ENCODE results near the gene CH25H. TPM values are rescaled to one million over a fixed set of nuclear protein-coding genes. Genes with fewer than 3 reads are reported as not detected.

CH25H gene
- total RNA-seq, 4 donors from 2014 or later = 0.68 to 4.2 (median 1.1) TPM

DNA sequence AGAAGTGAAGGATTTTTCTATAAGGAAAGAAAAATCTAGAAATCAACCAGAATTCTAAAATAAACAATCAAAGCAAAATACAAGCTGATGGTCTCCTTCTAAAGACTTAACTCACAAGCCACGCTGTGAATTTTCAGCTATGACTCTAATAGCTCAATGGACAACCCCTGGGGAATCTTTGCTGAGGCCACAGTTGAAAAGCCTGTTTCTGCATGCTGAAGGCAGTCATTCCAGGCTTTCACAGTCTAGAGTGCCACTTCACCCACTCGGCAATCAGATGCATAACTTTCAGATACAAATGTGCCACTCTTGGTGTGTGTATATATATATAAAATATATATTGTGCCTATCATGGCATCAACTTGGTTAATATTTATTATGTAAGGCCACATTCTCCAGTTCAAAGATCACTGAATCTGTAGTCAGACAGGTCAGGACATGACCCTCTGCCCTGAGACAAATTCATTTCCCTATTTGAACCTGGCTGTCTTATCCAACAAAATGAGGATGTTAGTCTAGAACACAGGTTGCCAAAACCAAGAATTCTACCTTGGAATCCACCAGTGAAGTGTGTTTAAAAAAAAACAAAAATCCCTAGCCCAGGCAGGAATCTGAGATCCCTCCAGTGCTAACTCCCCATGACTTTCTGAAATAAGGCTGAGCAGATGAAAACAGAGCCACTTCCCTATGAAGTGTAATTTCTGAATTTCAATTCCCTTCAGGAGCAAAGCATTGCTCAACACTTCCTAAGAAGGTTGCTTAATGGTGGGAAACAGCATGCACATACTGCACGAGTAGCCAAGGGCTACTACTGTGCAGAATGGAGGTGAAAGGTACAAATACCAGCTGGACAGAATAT lies 34.6 kb upstream of the CH25H start:
- H3K27ac ChIP-seq = no peak overlapping the region

DNA sequence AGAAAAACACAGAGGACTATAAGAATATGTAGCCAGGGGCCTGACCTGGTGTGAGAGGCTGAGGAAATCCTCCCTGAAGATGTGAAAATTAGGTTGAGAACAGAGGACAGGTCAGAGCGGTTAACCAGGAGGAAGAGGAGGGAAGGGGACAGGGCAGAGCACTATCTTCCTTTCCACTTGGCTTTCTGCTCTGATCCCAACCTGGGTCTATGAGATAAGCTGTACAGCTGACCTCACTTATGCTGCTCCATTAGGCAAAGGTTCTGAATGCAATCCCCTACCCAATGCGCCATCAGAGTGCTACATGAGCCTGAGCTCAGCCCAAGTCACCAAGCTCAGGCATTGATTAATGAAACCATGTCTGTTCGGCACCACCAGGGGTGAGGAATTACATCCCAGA lies 33.9 kb upstream of the CH25H start:
- no peak overlapping the region for H3K27ac ChIP-seq
- WGBS = 92% methylated on average over 3 of the region's 3 CpGs

More for the DNA sequence above, 34.6 kb upstream of the CH25H start:
- Histone ChIP-seq H3K4me1 (peaks cover 21% of the 10 kb centered on the region), H3K36me3 (peaks cover 8% of the 10 kb centered on the region), H3K27me3 (no peaks in the 10 kb centered on the region), H3K4me3 (no peak overlapping the region), H3K9me3 (no peaks in the 10 kb centered on the region)
- 43% methylated on average over 3 of the region's 3 CpGs for WGBS
- DNase-seq (ENCODE audit: low spot score in 2 of 2) = no peak
- TF ChIP-seq, protein P1, sequence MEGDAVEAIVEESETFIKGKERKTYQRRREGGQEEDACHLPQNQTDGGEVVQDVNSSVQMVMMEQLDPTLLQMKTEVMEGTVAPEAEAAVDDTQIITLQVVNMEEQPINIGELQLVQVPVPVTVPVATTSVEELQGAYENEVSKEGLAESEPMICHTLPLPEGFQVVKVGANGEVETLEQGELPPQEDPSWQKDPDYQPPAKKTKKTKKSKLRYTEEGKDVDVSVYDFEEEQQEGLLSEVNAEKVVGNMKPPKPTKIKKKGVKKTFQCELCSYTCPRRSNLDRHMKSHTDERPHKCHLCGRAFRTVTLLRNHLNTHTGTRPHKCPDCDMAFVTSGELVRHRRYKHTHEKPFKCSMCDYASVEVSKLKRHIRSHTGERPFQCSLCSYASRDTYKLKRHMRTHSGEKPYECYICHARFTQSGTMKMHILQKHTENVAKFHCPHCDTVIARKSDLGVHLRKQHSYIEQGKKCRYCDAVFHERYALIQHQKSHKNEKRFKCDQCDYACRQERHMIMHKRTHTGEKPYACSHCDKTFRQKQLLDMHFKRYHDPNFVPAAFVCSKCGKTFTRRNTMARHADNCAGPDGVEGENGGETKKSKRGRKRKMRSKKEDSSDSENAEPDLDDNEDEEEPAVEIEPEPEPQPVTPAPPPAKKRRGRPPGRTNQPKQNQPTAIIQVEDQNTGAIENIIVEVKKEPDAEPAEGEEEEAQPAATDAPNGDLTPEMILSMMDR (IDR thresholded peaks at IDR 0.05) = no peak
- TF ChIP-seq POLR2AphosphoS5 (IDR thresholded peaks at IDR 0.05) = peak in 1 of 3 donors; percentile 73
- no peak for TF ChIP-seq EP300 (IDR thresholded peaks at IDR 0.05)
- no peak for TF ChIP-seq POLR2A (IDR thresholded peaks at IDR 0.05)

DNA sequence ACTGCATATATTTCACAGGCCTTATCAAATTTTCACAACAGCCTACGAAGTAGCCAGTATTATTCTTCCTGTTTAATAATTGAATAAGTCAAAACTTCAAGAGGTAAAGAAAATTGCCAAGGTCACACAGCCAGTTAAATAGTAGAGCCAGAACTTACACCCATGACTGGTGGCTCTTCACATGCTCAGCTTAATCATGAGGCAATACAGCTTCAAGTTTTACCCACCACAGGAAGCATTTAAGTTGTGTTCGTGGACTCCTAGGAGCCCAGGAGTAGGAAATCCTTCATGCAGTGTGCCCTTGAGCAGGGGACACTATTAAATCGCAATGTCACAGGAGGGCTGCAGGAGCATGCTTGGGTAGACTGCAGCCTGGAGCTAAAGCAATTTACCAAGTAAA lies 33.4 kb upstream of the CH25H start:
- Histone ChIP-seq H3K27ac (no peak overlapping the region), H3K9me3 (no peaks in the 10 kb centered on the region), H3K36me3 (peaks cover 8% of the 10 kb centered on the region), H3K4me3 (no peak overlapping the region), H3K27me3 (no peaks in the 10 kb centered on the region), H3K4me1 (peaks cover 26% of the 10 kb centered on the region)
- DNase-seq (ENCODE audit: low spot score in 2 of 2) = no peak
- WGBS = 92% methylated on average over 3 of the region's 3 CpGs
- no peak for TF ChIP-seq EP300 (IDR thresholded peaks at IDR 0.05)
- no peak for TF ChIP-seq POLR2AphosphoS5 (IDR thresholded peaks at IDR 0.05)
- TF ChIP-seq POLR2A (IDR thresholded peaks at IDR 0.05) = no peak
- TF ChIP-seq, protein P1 (IDR thresholded peaks at IDR 0.05) = no peak

More for the DNA sequence above, 33.9 kb upstream of the CH25H start:
- H3K27me3 ChIP-seq = no peaks in the 10 kb centered on the region
- TF ChIP-seq, protein P1 (IDR thresholded peaks at IDR 0.05) = no peak
- no peak for TF ChIP-seq EP300 (IDR thresholded peaks at IDR 0.05)
- peaks cover 23% of the 10 kb centered on the region for H3K4me1 ChIP-seq
- no peaks in the 10 kb centered on the region for H3K9me3 ChIP-seq
- DNase-seq (ENCODE audit: low spot score in 2 of 2) = no peak
- peaks cover 8% of the 10 kb centered on the region for H3K36me3 ChIP-seq
- no peak overlapping the region for H3K4me3 ChIP-seq

DNA sequence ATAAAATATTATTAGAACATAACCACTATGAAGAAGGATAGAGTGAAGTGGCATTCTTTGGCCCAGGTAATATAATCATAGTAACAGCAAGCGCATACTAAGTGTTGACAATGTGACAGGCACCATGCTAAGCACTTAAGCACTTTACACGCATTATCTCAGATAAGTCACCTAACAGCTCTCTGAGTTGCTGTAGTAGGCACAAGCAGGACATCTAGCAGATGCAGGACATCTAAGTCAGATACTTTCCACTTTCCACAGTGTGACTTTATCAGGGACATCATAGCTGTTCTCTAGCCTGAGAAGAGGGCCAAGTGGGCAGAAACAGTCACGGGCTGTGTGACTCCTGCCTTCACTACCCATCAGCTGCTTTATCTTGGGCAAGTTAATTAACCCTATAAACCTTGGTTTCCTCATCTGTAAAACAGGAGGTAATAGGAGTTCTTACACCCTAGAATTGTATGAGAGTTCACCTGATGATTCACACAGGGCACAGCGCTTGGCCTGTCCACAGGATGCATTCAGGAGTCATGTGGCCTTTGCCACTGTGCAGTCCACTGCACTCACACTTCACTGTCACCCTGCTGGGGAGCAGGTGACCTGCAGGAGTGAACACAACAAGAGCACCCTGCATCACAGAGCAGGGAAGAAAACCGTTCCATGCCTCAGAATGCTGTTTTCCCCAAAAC lies 32.0 kb upstream of the CH25H start:
- Histone ChIP-seq H3K27ac (no peak overlapping the region), H3K27me3 (no peaks in the 10 kb centered on the region), H3K4me1 (peaks cover 35% of the 10 kb centered on the region), H3K4me3 (no peak overlapping the region), H3K36me3 (peaks cover 8% of the 10 kb centered on the region), H3K9me3 (no peaks in the 10 kb centered on the region)
- 90% methylated on average over 5 of the region's 5 CpGs for WGBS
- DNase-seq (ENCODE audit: low spot score in 2 of 2) = no peak
- TF ChIP-seq, protein P1 (IDR thresholded peaks at IDR 0.05) = no peak
- TF ChIP-seq POLR2AphosphoS5 (IDR thresholded peaks at IDR 0.05) (no peak), POLR2A (IDR thresholded peaks at IDR 0.05) (no peak), EP300 (IDR thresholded peaks at IDR 0.05) (no peak)

DNA sequence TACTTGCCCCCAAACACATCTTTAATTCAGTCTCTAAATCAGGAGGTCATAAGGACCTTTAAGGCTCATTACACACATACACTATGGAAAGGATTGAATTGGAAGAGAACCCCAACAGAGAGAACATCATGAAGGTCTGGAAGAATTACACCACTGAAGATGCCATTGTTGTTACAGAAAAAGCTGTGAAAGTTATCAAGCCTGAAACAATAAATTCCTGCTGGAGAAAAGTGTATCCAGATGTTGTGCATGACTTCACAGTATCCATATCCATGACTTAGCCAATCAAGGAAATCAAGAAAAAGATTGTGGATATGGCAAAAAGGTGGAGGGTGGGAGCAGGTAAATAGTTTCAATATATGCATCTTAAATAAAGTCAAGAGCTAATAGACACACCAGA lies 30.7 kb upstream of the CH25H start:
- TF ChIP-seq, protein P1 (IDR thresholded peaks at IDR 0.05) = no peak
- TF ChIP-seq POLR2A (IDR thresholded peaks at IDR 0.05) (no peak), EP300 (IDR thresholded peaks at IDR 0.05) (no peak), POLR2AphosphoS5 (IDR thresholded peaks at IDR 0.05) (no peak)
- Histone ChIP-seq H3K36me3 (peaks cover 8% of the 10 kb centered on the region), H3K27me3 (no peaks in the 10 kb centered on the region), H3K4me3 (no peak overlapping the region), H3K27ac (no peak overlapping the region), H3K4me1 (peaks cover 34% of the 10 kb centered on the region), H3K9me3 (no peaks in the 10 kb centered on the region)
- no peak for DNase-seq (ENCODE audit: low spot score in 2 of 2)
